ENCODE measurements around the gene KCNH8. TPM values are rescaled to one million over a fixed set of nuclear protein-coding genes. Genes with fewer than 3 reads are reported as not detected.

Gene KCNH8
- total RNA-seq, 1 experiment from 2014 or later = not detected

- no peak for DNase-seq (ENCODE audit: low read depth)
These were observed 325.8 kb downstream of the KCNH8 start for GRCh38 chr3:19473971-19474580.

DNA sequence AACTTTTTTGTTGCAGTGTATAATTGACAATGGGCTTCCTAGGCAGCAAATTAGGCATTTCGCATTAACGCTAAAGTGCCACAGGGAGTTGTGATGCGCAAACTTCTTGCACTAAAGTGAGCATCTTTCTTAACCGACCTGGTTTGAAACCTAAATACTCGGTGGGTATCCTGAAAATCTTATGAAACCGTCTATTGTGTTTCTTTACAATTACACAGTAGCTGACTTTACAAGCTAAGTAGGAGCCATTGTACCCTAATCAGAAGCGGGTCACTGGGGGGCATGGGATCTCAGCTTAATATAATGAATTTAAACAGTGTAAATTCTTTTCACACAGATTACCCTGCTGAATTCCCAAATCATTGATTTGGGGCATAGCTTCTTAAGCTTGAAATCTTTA lies 328.0 kb downstream of the KCNH8 start:
- no peak for DNase-seq (ENCODE audit: low read depth)

DNA sequence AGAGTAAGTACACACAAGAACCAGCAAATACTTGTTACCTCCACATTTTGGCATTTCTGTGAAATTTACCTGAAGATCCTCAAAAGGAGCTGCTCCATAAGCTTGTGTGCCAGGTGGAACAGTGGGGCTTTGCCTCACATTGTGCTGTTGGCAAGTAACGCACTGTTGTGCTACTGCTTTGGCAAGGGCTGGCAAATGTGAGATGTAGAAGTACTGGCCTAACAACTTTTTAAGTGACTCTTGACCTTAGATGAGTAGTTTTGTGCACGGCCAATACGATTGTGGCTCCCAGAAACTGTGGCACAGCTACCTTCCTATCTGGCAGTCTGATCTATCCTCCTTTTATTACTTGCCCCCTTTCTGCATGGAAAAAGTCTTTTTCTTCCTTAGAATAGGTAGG lies 337.0 kb downstream of the KCNH8 start:
- no peak for DNase-seq (ENCODE audit: low read depth)

DNA sequence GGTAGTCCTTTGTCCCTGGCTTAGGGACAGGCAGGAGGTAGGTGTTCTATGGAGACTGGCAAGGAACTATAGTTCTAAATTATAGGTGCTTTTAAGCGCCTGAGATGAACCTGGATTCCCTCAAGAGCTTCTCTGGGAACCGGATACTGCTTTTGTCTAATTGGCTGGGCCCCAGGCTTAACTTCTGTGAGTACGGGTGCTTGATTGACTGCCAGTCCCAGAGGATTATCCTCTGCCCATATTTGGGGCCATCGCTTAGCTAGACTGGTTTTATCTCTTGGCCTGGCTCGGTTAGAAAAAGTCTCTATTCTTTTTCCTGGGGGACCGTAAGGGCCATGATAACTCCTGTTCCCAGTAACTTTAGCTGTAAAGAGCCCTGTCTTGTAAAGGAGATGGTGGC lies 339.1 kb downstream of the KCNH8 start:
- DNase-seq (ENCODE audit: low read depth) = no peak

GRCh38 chr3:19488939-19489338 lies 340.6 kb downstream of the KCNH8 start:
- DNase-seq (ENCODE audit: low read depth) = no peak

DNA sequence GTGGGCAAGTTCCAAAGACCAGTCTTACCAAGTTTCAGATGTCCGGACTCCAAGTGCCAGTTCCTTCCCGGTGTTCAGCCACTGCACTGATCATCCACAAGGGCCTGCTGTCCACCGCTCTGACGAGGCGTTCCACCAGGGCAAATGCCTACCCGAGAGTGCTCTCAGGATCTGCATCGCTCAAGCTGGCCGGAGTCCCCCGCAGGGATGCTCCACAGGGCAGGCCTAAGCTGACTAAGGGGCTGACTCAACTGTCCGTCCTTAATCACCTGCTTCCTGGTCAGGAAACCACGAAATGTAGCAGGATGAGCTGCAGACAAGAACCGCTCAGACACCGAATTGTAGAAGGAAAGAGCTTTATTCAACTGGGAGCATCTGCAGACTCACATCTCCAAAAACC lies 341.6 kb downstream of the KCNH8 start:
- peak; percentile 89 for DNase-seq (ENCODE audit: low read depth)

- DNase-seq (ENCODE audit: low read depth) = no peak
These were observed 357.9 kb downstream of the KCNH8 start for GRCh38 chr3:19506171-19506570.

DNA sequence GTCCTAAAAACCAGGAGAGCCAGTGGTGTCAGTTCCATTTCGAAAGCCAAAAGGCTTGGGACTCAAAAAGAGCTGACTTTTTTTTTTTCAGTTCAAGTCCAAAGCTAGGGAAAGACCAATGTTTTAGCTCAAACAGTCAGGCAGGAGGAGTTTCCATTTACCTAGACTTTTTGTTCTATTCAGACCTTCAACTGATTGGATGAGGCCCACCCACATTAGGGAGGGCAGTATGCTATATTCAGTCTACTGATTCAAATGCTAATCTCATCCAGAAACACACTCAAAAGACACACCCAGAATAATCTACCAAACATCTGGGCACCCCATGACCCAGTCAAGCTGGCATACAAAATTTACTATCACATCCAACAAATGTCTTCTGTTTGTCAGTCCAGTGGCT lies 374.0 kb downstream of the KCNH8 start:
- no peak for DNase-seq (ENCODE audit: low read depth)

DNA sequence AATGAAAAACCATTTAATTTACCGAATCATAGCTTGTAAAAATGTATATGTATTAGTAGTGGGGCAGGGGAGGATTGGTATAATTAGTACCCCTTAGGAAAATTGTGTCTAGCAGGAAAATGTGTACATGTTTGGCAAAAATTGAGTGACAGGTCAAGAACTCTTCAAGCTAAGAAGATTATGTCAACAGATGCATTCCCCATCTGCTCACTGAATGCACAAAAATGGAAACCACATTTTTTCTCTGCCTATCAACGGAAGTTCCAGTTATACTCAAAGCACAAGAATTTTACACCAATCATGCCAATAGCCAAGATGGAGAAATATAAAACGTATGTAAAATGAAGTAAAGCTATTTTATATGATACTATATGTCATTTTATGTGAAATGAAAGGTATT lies 377.8 kb downstream of the KCNH8 start:
- no peak for DNase-seq (ENCODE audit: low read depth)

DNA sequence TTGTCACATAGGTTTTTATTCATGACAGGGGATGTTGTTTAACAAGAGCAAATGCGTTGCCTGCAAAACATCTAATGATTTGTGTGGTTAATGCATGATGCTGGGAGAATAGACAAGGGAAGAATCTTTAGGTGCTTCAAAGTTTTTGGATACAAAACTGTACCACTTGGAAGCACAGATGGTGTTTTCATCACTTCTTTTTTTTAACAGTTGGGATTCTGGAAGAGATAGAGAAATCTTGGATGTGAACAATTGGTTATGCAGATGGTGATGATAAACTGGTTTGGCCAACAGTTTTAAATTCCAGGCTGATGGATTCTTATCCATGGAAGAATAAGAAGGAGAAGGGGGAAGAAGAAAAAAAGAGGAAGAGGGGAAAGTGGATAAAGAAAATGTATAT lies 379.4 kb downstream of the KCNH8 start:
- no peak for DNase-seq (ENCODE audit: low read depth)

GRCh38 chr3:19531426-19531825 lies 383.1 kb downstream of the KCNH8 start:
- no peak for DNase-seq (ENCODE audit: low read depth)

- DNase-seq (ENCODE audit: low read depth) = no peak
These were observed 391.4 kb downstream of the KCNH8 start for GRCh38 chr3:19539518-19540392.

DNA sequence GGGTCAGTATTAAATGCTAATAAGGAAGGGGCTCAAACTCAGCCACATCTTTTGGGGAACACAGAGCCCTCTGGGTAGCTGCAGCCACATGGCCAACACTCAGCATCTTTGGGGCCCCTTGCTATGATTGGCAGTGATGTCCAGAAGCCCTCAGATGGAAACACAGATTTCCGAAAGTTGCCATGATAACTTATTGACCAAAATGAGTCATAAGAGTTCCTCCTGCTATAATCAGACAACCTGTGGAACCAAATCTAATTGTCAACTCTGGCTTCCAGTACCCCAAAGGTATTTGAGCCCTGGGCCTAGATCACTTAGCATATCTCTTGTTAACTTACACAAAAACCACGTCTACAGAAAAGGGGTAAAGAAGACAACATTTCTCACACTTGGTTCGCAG lies 392.2 kb downstream of the KCNH8 start:
- DNase-seq (ENCODE audit: low read depth) = no peak

DNA sequence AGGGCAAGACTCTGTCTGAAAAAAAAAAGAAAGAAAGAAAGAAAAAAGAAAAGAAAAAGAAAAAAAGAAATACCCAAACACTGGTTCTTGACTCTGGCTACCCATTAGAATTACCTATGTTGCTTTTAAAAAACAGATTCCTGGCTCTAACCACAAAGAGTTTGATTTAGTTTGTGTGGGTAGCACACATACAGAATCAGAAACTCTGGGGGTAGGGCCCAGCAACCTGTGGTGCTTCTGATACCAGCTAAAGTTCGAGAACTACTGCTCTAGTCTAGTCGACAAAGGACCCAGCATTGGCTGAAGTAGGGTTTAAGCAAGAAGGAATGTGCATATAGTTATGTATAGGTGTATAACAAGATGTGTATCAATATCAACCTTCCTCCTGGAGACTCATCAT lies 393.0 kb downstream of the KCNH8 start:
- no peak for DNase-seq (ENCODE audit: low read depth)

DNA sequence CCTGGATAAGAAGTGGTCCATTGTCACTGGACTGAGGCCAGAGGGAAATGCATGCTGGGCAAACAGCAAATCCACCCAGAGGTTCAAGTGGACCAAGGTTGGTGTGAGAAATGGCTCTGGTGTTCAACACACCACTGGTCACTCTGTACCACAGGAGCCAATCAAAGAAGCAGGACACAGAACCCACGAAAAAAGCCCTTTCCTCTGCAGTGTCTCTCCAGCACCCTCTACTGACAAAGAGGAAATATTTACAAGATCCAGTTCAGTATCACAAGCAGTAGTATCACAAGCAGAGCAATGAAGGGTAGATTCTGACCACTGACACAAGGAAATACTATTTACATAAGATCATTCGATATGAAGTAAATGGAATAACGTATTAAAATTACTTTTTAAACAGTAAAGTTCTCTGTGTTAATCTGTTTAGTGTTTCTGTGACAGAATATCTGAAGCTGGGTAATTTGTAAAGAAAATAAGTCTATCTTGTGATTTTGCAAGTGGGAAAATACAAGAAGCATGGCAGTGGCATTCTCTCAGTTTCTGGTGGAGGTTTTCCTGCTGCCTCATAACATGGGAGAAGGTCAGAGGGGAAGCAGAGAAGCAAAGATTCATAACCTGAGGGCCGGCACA lies 395.0 kb downstream of the KCNH8 start:
- DNase-seq (ENCODE audit: low read depth) = peak; percentile 38

- no peak for DNase-seq (ENCODE audit: low read depth)
These were observed 399.6 kb downstream of the KCNH8 start for GRCh38 chr3:19547665-19548464.

- DNase-seq (ENCODE audit: low read depth) = no peak
These were observed 411.6 kb downstream of the KCNH8 start for GRCh38 chr3:19559724-19560442.

DNA sequence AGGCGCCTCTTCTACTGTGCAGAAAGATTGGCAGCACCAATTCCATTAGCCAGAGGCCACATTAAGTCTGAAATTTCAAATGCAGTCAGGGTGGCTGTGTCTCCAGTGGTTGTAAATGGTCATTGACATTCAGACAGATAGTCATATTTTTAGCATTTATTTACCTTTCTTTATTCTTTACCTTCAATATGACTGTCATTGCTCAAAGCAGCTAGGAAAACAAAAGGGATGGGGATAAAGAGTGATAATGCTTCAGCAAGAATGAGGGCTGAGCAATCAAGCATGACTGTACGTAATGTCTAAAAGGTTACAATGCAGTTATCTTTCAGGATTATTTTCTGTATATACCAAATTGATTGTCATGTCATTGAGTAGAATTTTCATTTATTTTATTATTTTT lies 425.3 kb downstream of the KCNH8 start:
- DNase-seq (ENCODE audit: low read depth) = no peak

GRCh38 chr3:19574268-19574667 lies 426.0 kb downstream of the KCNH8 start:
- DNase-seq (ENCODE audit: low read depth) = no peak

GRCh38 chr3:19576343-19576742 lies 428.0 kb downstream of the KCNH8 start:
- no peak for DNase-seq (ENCODE audit: low read depth)

All from HT1080 (cell line).